HG02642 (cell line): ENCODE results near the gene SPTB.

Experiments
- ATAC-seq: cut with Tn5 transposase; IDR thresholded peaks from one replicate; pipeline ENCODE4 v1.9.1; 2021; ENCODE audit warnings: mild to moderate bottlenecking; ENCODE audit not compliant: unreplicated experiment, poor library complexity

Gene SPTB

GRCh38 chr14:64734990-64735389, 144.7 kb downstream of the SPTB start:
- no peak for ATAC-seq

GRCh38 chr14:64733899-64734298, 145.8 kb downstream of the SPTB start:
- ATAC-seq, result no peak

- ATAC-seq, result no peak
Measured at GRCh38 chr14:64733321-64733720, 146.4 kb downstream of the SPTB start.

GRCh38 chr14:64732536-64733120, 147.1 kb downstream of the SPTB start:
- no peak for ATAC-seq

- no peak for ATAC-seq
Measured at GRCh38 chr14:64732066-64732465, 147.6 kb downstream of the SPTB start.

- no peak for ATAC-seq
Measured at GRCh38 chr14:64731141-64731581, 148.5 kb downstream of the SPTB start.

- no peak for ATAC-seq
Measured at GRCh38 chr14:64730681-64731080, 149.0 kb downstream of the SPTB start.

- no peak for ATAC-seq
Measured at GRCh38 chr14:64730061-64730440, 149.7 kb downstream of the SPTB start.

GRCh38 chr14:64729386-64730060, 150.2 kb downstream of the SPTB start:
- ATAC-seq, result no peak

- ATAC-seq, result no peak
Measured at GRCh38 chr14:64728856-64729255, 150.9 kb downstream of the SPTB start.

GRCh38 chr14:64728106-64728505, 151.6 kb downstream of the SPTB start:
- ATAC-seq, result no peak

GRCh38 chr14:64727551-64728071, 152.1 kb downstream of the SPTB start:
- no peak for ATAC-seq

- no peak for ATAC-seq
Measured at GRCh38 chr14:64726585-64726890, 153.2 kb downstream of the SPTB start.

GRCh38 chr14:64725879-64726584, 153.7 kb downstream of the SPTB start:
- no peak for ATAC-seq

GRCh38 chr14:64725261-64725815, 154.4 kb downstream of the SPTB start:
- ATAC-seq, result no peak

GRCh38 chr14:64724578-64724930, 155.2 kb downstream of the SPTB start:
- no peak for ATAC-seq

- ATAC-seq, result no peak
Measured at GRCh38 chr14:64723691-64724577, 155.8 kb downstream of the SPTB start.

- ATAC-seq, result no peak
Measured at GRCh38 chr14:64722842-64723447, 156.8 kb downstream of the SPTB start.

- no peak for ATAC-seq
Measured at GRCh38 chr14:64721899-64722298, 157.8 kb downstream of the SPTB start.

GRCh38 chr14:64721391-64721791, 158.3 kb downstream of the SPTB start:
- no peak for ATAC-seq
